ENCODE results near the gene TFF3. TPM values are rescaled to one million over a fixed set of nuclear protein-coding genes. Genes with fewer than 3 reads are reported as not detected.

The TFF3 gene
- total and polyA plus RNA-seq, 4 donors: 2.4 to 170 (median 15.7) TPM

- Histone ChIP-seq H3K4me3 (ENCODE audit: low read length in 2 of 2) (no peak overlapping the region), H3K4me1 (ENCODE audit: control insufficient read depth in 1 of 2, insufficient read depth in 2 of 2, low read length in 2 of 2) (no peaks in the 10 kb centered on the region), H3K27me3 (ENCODE audit: control insufficient read depth in 1 of 2, insufficient read depth in 2 of 2, low read length in 1 of 2) (no peaks in the 10 kb centered on the region), H3K9me3 (ENCODE audit: control insufficient read depth, low read length) (no peaks in the 10 kb centered on the region), H3K36me3 (ENCODE audit: control insufficient read depth in 1 of 2, insufficient read depth in 2 of 2, low read length in 1 of 2) (no peaks in the 10 kb centered on the region), H3K27ac (ENCODE audit: low read depth in 1 of 2, low read length in 2 of 2) (no peak overlapping the region)
- 67 to 78% methylated on average over 10 of the region's 10 CpGs for WGBS, 2 donors
- no peak for ATAC-seq (ENCODE audit: low FRiP score)
- intact Hi-C loops (cut with DNase I): no loop called here
- no peak for DNase-seq
Measured at GRCh38 chr21:42343101-42343500, 27.9 kb upstream of the TFF3 start.

- ATAC-seq (ENCODE audit: low FRiP score) (no peak), DNase-seq (no peak)
- intact Hi-C loops (cut with DNase I): no loop called here
- Histone ChIP-seq H3K4me1 (ENCODE audit: control insufficient read depth in 1 of 2, insufficient read depth in 2 of 2, low read length in 2 of 2) (no peaks in the 10 kb centered on the region), H3K9me3 (ENCODE audit: control insufficient read depth, low read length) (no peaks in the 10 kb centered on the region), H3K4me3 (ENCODE audit: low read length in 2 of 2) (no peak overlapping the region), H3K27ac (ENCODE audit: low read depth in 1 of 2, low read length in 2 of 2) (no peak overlapping the region), H3K36me3 (ENCODE audit: control insufficient read depth in 1 of 2, insufficient read depth in 2 of 2, low read length in 1 of 2) (no peaks in the 10 kb centered on the region), H3K27me3 (ENCODE audit: control insufficient read depth in 1 of 2, insufficient read depth in 2 of 2, low read length in 1 of 2) (no peaks in the 10 kb centered on the region)
- 87 to 89% methylated on average over 15 of the region's 15 CpGs for WGBS, 2 donors
Measured at GRCh38 chr21:42341776-42342542, 26.8 kb upstream of the TFF3 start.

- whole genome bisulfite sequencing, 2 donors: 68 to 72% methylated on average over 24 of the region's 24 CpGs
- Histone ChIP-seq H3K9me3 (ENCODE audit: control insufficient read depth, low read length) (no peaks in the 10 kb centered on the region), H3K4me1 (ENCODE audit: control insufficient read depth in 1 of 2, insufficient read depth in 2 of 2, low read length in 2 of 2) (no peaks in the 10 kb centered on the region), H3K36me3 (ENCODE audit: control insufficient read depth in 1 of 2, insufficient read depth in 2 of 2, low read length in 1 of 2) (no peaks in the 10 kb centered on the region), H3K27ac (ENCODE audit: low read depth in 1 of 2, low read length in 2 of 2) (no peak overlapping the region), H3K27me3 (ENCODE audit: control insufficient read depth in 1 of 2, insufficient read depth in 2 of 2, low read length in 1 of 2) (no peaks in the 10 kb centered on the region), H3K4me3 (ENCODE audit: low read length in 2 of 2) (no peak overlapping the region)
- no peak for DNase-seq
- intact Hi-C loops (cut with DNase I): no loop called here
- ATAC-seq (ENCODE audit: low FRiP score): no peak
Measured at GRCh38 chr21:42340187-42341050, 25.2 kb upstream of the TFF3 start.

GRCh38 chr21:42338729-42339715 is 23.8 kb upstream of the TFF3 start:
- intact Hi-C loops (cut with DNase I): no loop called here
- Histone ChIP-seq H3K9me3 (ENCODE audit: control insufficient read depth, low read length) (no peaks in the 10 kb centered on the region), H3K36me3 (ENCODE audit: control insufficient read depth in 1 of 2, insufficient read depth in 2 of 2, low read length in 1 of 2) (no peaks in the 10 kb centered on the region), H3K27me3 (ENCODE audit: control insufficient read depth in 1 of 2, insufficient read depth in 2 of 2, low read length in 1 of 2) (no peaks in the 10 kb centered on the region), H3K4me3 (ENCODE audit: low read length in 2 of 2) (no peak overlapping the region), H3K4me1 (ENCODE audit: control insufficient read depth in 1 of 2, insufficient read depth in 2 of 2, low read length in 2 of 2) (no peaks in the 10 kb centered on the region), H3K27ac (ENCODE audit: low read depth in 1 of 2, low read length in 2 of 2) (no peak overlapping the region)
- WGBS, 2 donors: 90 to 94% methylated on average over 17 of the region's 17 CpGs
- no peak for ATAC-seq (ENCODE audit: low FRiP score)
- DNase-seq: no peak

GRCh38 chr21:42337830-42338728 is 22.9 kb upstream of the TFF3 start:
- H3K27me3 ChIP-seq (ENCODE audit: control insufficient read depth in 1 of 2, insufficient read depth in 2 of 2, low read length in 1 of 2): no peaks in the 10 kb centered on the region
- H3K27ac ChIP-seq (ENCODE audit: low read depth in 1 of 2, low read length in 2 of 2): no peak overlapping the region
- no peaks in the 10 kb centered on the region for H3K36me3 ChIP-seq (ENCODE audit: control insufficient read depth in 1 of 2, insufficient read depth in 2 of 2, low read length in 1 of 2)
- H3K9me3 ChIP-seq (ENCODE audit: control insufficient read depth, low read length): no peaks in the 10 kb centered on the region
- H3K4me1 ChIP-seq (ENCODE audit: control insufficient read depth in 1 of 2, insufficient read depth in 2 of 2, low read length in 2 of 2): no peaks in the 10 kb centered on the region
- DNase-seq (peak in 1 of 2 donors; percentile 65), ATAC-seq (ENCODE audit: low FRiP score) (peak; percentile 54)
- intact Hi-C loops (cut with DNase I): no loop called here
- H3K4me3 ChIP-seq (ENCODE audit: low read length in 2 of 2): no peak overlapping the region
- 24 to 32% methylated on average over 23 of the region's 23 CpGs for WGBS, 2 donors

GRCh38 chr21:42337276-42337675 is 22.1 kb upstream of the TFF3 start:
- H3K4me1 ChIP-seq (ENCODE audit: control insufficient read depth in 1 of 2, insufficient read depth in 2 of 2, low read length in 2 of 2): no peaks in the 10 kb centered on the region
- H3K27me3 ChIP-seq (ENCODE audit: control insufficient read depth in 1 of 2, insufficient read depth in 2 of 2, low read length in 1 of 2): no peaks in the 10 kb centered on the region
- H3K9me3 ChIP-seq (ENCODE audit: control insufficient read depth, low read length): peaks cover under 1% of the 10 kb centered on the region
- ATAC-seq (ENCODE audit: low FRiP score) (no peak), DNase-seq (no peak)
- H3K4me3 ChIP-seq (ENCODE audit: low read length in 2 of 2): no peak overlapping the region
- no peak overlapping the region for H3K27ac ChIP-seq (ENCODE audit: low read depth in 1 of 2, low read length in 2 of 2)
- H3K36me3 ChIP-seq (ENCODE audit: control insufficient read depth in 1 of 2, insufficient read depth in 2 of 2, low read length in 1 of 2): no peaks in the 10 kb centered on the region
- intact Hi-C loops (cut with DNase I): no loop called here
- 82 to 83% methylated on average over 4 of the region's 4 CpGs for WGBS, 2 donors

- no peak for DNase-seq
- Histone ChIP-seq H3K9me3 (ENCODE audit: control insufficient read depth, low read length) (peaks cover 5% of the 10 kb centered on the region), H3K27ac (ENCODE audit: low read depth in 1 of 2, low read length in 2 of 2) (no peak overlapping the region), H3K4me1 (ENCODE audit: control insufficient read depth in 1 of 2, insufficient read depth in 2 of 2, low read length in 2 of 2) (no peaks in the 10 kb centered on the region), H3K4me3 (ENCODE audit: low read length in 2 of 2) (no peak overlapping the region), H3K36me3 (ENCODE audit: control insufficient read depth in 1 of 2, insufficient read depth in 2 of 2, low read length in 1 of 2) (no peaks in the 10 kb centered on the region), H3K27me3 (ENCODE audit: control insufficient read depth in 1 of 2, insufficient read depth in 2 of 2, low read length in 1 of 2) (no peaks in the 10 kb centered on the region)
- 8 to 9% methylated on average over 10 of the region's 10 CpGs for WGBS, 2 donors
- no peak for ATAC-seq (ENCODE audit: low FRiP score)
- intact Hi-C loops (cut with DNase I): no loop called here
Measured at GRCh38 chr21:42336054-42336453, 20.8 kb upstream of the TFF3 start.

All from aorta (tissue), 5 donors.